Neural progenitor cell (in vitro differentiated cells): ENCODE results near the gene SEMA4D. TPM values are rescaled to one million over a fixed set of nuclear protein-coding genes. Genes with fewer than 3 reads are reported as not detected.

Experiments used
- DNase-seq: peaks from one replicate; pipeline ENCODE4 v3.0.0-alpha.2; 2016; ENCODE audit warnings: low spot score
- H2AFZ ChIP-seq: fragments of 200-600 bp; sonication (generic); replicated peaks from 2 replicates; pipeline ENCODE4 v1.6.1; 2016; ENCODE audit warnings: antibody characterized with exemption
- H3F3A ChIP-seq: fragments of 200-600 bp; sonication (generic); 2 replicates; pipeline ENCODE4 v1.6.1; 2016; ENCODE audit warnings: antibody characterized with exemption, low read depth
- H3K27ac ChIP-seq: fragments of 200-600 bp; sonication (generic); 2 replicates; pipeline ENCODE4 v1.5.1; 2016; ENCODE audit warnings: mild to moderate bottlenecking
- H3K27me3 ChIP-seq: fragments of 200-600 bp; sonication (generic); 2 replicates; pipeline ENCODE4 v1.6.1; 2016; ENCODE audit warnings: mild to moderate bottlenecking, moderate library complexity
- H3K36me3 ChIP-seq: fragments of 200-600 bp; sonication (generic); 2 replicates; pipeline ENCODE4 v1.5.1; 2016
- H3K4me1 ChIP-seq: fragments of 200-600 bp; sonication (generic); 2 replicates; pipeline ENCODE4 v1.6.1; 2016; ENCODE audit warnings: mixed run types
- H3K4me2 ChIP-seq: fragments of 200-600 bp; sonication (generic); 2 replicates; pipeline ENCODE4 v1.6.1; 2016
- H3K4me3 ChIP-seq: fragments of 200-600 bp; sonication (generic); 2 replicates; pipeline ENCODE4 v1.5.1; 2016
- H3K79me2 ChIP-seq: fragments of 200-600 bp; sonication (generic); 2 replicates; pipeline ENCODE4 v1.6.1; 2016; ENCODE audit warnings: low read depth
- H3K9ac ChIP-seq: fragments of 200-600 bp; sonication (generic); 2 replicates; pipeline ENCODE4 v1.6.1; 2016
- H3K9me3 ChIP-seq: fragments of 200-600 bp; sonication (generic); 2 replicates; pipeline ENCODE4 v1.5.1; 2016; ENCODE audit warnings: low read depth
- H4K20me1 ChIP-seq: fragments of 200-600 bp; sonication (generic); 2 replicates; pipeline ENCODE4 v1.6.1; 2016; ENCODE audit warnings: low read depth
- H3K27ac Mint-ChIP-seq: 3 replicates; pipeline ENCODE4 v1.8.0; 2021; ENCODE audit warnings: mixed read lengths
- H3K27me3 Mint-ChIP-seq: 2 replicates; pipeline ENCODE4 v1.8.0; 2022; ENCODE audit warnings: low read depth, mild to moderate bottlenecking, inconsistent platforms, moderate library complexity, mixed read lengths; ENCODE audit not compliant: insufficient read depth
- H3K36me3 Mint-ChIP-seq: 3 replicates; pipeline ENCODE4 v1.8.0; 2021; ENCODE audit warnings: mixed read lengths
- H3K4me1 Mint-ChIP-seq: 3 replicates; pipeline ENCODE4 v1.8.0; 2021; ENCODE audit warnings: mixed read lengths
- H3K4me3 Mint-ChIP-seq: 3 replicates; pipeline ENCODE4 v1.8.0; 2021; ENCODE audit warnings: mild to moderate bottlenecking, moderate library complexity, mixed read lengths
- H3K9me3 Mint-ChIP-seq: 3 replicates; pipeline ENCODE4 v1.8.0; 2020; ENCODE audit warnings: mixed read lengths
- EZH2 ChIP-seq: fragments of 200-600 bp; sonication (generic); IDR thresholded peaks from 2 replicates; pipeline ENCODE4 v1.6.1; 2017; ENCODE audit warnings: antibody characterized with exemption, mild to moderate bottlenecking, moderate library complexity
- EZH2phosphoT487 ChIP-seq: fragments of 200-600 bp; sonication (generic); IDR thresholded peaks from 2 replicates; pipeline ENCODE4 v1.6.1; 2017; ENCODE audit warnings: antibody characterized with exemption
- total RNA-seq: library from RNA; depleted of rRNA; stranded (reverse); fragments of >200 nt; gene quantifications from 2 replicates; pipeline ENCODE4 v1.2.3, GENCODE V29; 2015; ENCODE audit warnings: low replicate concordance
- TF ChIP-seq, protein P1 (sequence below): fragments of 200-600 bp; sonication (generic); IDR thresholded peaks from 2 replicates; pipeline ENCODE4 v1.5.1; 2017; ENCODE audit warnings: antibody characterized with exemption, mild to moderate bottlenecking

Gene SEMA4D
- total RNA-seq, 1 donor from 2014 or later = 19.1 TPM

- H3K4me3 Mint-ChIP-seq = no peak overlapping the region
- Histone ChIP-seq H3K27me3 (no peaks in the 10 kb centered on the region), H3K9me3 (no peaks in the 10 kb centered on the region), H3K27ac (no peak overlapping the region), H3K4me2 (no peak overlapping the region), H3K4me3 (no peak overlapping the region), H2AFZ (no peak overlapping the region), H4K20me1 (no peaks in the 10 kb centered on the region), H3K36me3 (no peaks in the 10 kb centered on the region), H3K79me2 (no peaks in the 10 kb centered on the region), H3F3A (no peaks in the 10 kb centered on the region), H3K4me1 (no peaks in the 10 kb centered on the region), H3K9ac (no peak overlapping the region)
- H3K27me3 Mint-ChIP-seq = peaks cover 12% of the 10 kb centered on the region
- peaks cover 23% of the 10 kb centered on the region for H3K4me1 Mint-ChIP-seq
- no peak for DNase-seq
- no peak for TF ChIP-seq EZH2
- TF ChIP-seq, protein P1, sequence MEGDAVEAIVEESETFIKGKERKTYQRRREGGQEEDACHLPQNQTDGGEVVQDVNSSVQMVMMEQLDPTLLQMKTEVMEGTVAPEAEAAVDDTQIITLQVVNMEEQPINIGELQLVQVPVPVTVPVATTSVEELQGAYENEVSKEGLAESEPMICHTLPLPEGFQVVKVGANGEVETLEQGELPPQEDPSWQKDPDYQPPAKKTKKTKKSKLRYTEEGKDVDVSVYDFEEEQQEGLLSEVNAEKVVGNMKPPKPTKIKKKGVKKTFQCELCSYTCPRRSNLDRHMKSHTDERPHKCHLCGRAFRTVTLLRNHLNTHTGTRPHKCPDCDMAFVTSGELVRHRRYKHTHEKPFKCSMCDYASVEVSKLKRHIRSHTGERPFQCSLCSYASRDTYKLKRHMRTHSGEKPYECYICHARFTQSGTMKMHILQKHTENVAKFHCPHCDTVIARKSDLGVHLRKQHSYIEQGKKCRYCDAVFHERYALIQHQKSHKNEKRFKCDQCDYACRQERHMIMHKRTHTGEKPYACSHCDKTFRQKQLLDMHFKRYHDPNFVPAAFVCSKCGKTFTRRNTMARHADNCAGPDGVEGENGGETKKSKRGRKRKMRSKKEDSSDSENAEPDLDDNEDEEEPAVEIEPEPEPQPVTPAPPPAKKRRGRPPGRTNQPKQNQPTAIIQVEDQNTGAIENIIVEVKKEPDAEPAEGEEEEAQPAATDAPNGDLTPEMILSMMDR = no peak
- no peak for TF ChIP-seq EZH2phosphoT487
- no peaks in the 10 kb centered on the region for H3K36me3 Mint-ChIP-seq
- H3K27ac Mint-ChIP-seq = no peak overlapping the region
- peaks cover 13% of the 10 kb centered on the region for H3K9me3 Mint-ChIP-seq
These were observed 31.5 kb upstream of the SEMA4D start for GRCh38 chr9:89529243-89530035.

DNA sequence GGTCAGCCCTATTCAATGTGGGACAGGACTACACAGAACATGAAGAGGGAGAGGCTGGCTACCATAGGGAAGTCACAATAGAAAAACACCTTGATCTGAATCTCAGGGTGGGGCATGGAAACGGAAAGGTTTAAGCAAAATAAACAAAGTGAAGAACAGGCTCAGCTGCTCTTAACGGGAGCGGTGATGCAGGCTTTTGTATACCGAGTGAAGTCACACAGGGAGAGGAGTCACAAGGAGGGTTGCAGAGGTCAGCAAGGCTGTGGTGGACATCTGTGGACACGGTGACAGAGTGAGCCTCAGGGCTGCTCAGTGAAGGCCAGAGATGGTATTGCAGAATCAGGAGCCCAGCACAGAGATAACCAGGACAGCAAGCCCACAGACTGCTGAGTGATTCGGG lies 30.6 kb upstream of the SEMA4D start:
- Histone ChIP-seq H3K9me3 (no peaks in the 10 kb centered on the region), H3K36me3 (no peaks in the 10 kb centered on the region), H4K20me1 (no peaks in the 10 kb centered on the region), H3K4me2 (no peak overlapping the region), H2AFZ (no peak overlapping the region), H3F3A (no peaks in the 10 kb centered on the region), H3K27ac (no peak overlapping the region), H3K79me2 (no peaks in the 10 kb centered on the region), H3K4me3 (no peak overlapping the region), H3K4me1 (no peaks in the 10 kb centered on the region), H3K9ac (no peak overlapping the region), H3K27me3 (no peaks in the 10 kb centered on the region)
- TF ChIP-seq EZH2phosphoT487 = no peak
- TF ChIP-seq, protein P1 = no peak
- no peak for TF ChIP-seq EZH2
- Mint-ChIP-seq H3K9me3 (peaks cover 13% of the 10 kb centered on the region), H3K4me1 (peaks cover 18% of the 10 kb centered on the region), H3K27me3 (peaks cover 9% of the 10 kb centered on the region), H3K36me3 (no peaks in the 10 kb centered on the region), H3K4me3 (no peak overlapping the region), H3K27ac (no peak overlapping the region)
- no peak for DNase-seq

DNA sequence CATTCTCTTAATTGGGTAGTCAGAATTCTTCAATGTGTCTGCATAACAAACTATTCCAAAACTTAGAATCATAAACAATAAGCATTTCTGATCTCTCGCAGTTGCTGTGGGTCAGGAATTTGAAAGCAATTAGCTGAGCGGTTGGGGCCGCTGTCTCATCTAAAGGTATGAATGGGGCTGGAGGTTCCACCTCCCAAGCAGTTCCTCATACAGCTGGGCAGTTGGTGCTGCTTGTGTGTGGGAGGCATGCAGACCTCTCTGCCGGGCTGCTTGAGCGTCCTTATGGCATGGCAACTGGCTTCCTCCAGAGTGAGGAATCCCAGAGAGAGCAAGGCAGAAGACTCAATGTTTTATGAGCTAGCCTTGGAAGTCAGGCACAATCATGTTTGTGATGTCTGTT lies 30.2 kb upstream of the SEMA4D start:
- peaks cover 15% of the 10 kb centered on the region for H3K4me1 Mint-ChIP-seq
- TF ChIP-seq EZH2 = no peak
- TF ChIP-seq EZH2phosphoT487 = no peak
- TF ChIP-seq, protein P1 = no peak
- no peak overlapping the region for H3K4me3 ChIP-seq
- no peaks in the 10 kb centered on the region for H4K20me1 ChIP-seq
- no peaks in the 10 kb centered on the region for H3K9me3 ChIP-seq
- no peak overlapping the region for H3K27ac Mint-ChIP-seq
- H3K79me2 ChIP-seq = no peaks in the 10 kb centered on the region
- no peaks in the 10 kb centered on the region for H3K36me3 Mint-ChIP-seq
- no peak overlapping the region for H3K9ac ChIP-seq
- no peak overlapping the region for H3K4me3 Mint-ChIP-seq
- no peak overlapping the region for H3K4me2 ChIP-seq
- H3K27me3 ChIP-seq = no peaks in the 10 kb centered on the region
- DNase-seq = no peak
- H3K36me3 ChIP-seq = no peaks in the 10 kb centered on the region
- H3K27ac ChIP-seq = no peak overlapping the region
- peaks cover 8% of the 10 kb centered on the region for H3K27me3 Mint-ChIP-seq
- peaks cover 13% of the 10 kb centered on the region for H3K9me3 Mint-ChIP-seq
- H3F3A ChIP-seq = no peaks in the 10 kb centered on the region
- H3K4me1 ChIP-seq = no peaks in the 10 kb centered on the region
- no peak overlapping the region for H2AFZ ChIP-seq
